Activated CD4-positive, alpha-beta memory T cell treated with anti-CD3 and anti-CD28 coated beads, Interleukin-2, amount 10 ng/mL, durations not matched to agents 7 days and 5 days (primary cell): ENCODE results near the gene LYZ. TPM values are rescaled to one million over a fixed set of nuclear protein-coding genes. Genes with fewer than 3 reads are reported as not detected.

Source experiments
- CTCF ChIA-PET: fragments of 350-600 bp; sonication (Branson Sonifier 250); formaldehyde crosslinking; loops from one replicate; lab custom pipeline; 2021; ENCODE audit warnings: antibody characterized with exemption, inconsistent platforms; lab: Charles Lee
- POLR2A ChIA-PET: fragments of 350-600 bp; sonication (Branson Sonifier 250); formaldehyde crosslinking; loops from one replicate; lab custom pipeline; 2021; ENCODE audit warnings: antibody characterized with exemption; lab: Charles Lee
- DNase-seq: peaks from one replicate; pipeline ENCODE4 v3.0.0-alpha.2; 2020
- H3K27ac Mint-ChIP-seq: one replicate; pipeline ENCODE4 v1.8.0; 2021; ENCODE audit warnings: mild to moderate bottlenecking, mixed read lengths
- H3K27me3 Mint-ChIP-seq: one replicate; pipeline ENCODE4 v1.8.0; 2021; ENCODE audit warnings: mixed read lengths
- H3K36me3 Mint-ChIP-seq: one replicate; pipeline ENCODE4 v1.8.0; 2021; ENCODE audit warnings: low read depth, mixed read lengths
- H3K4me1 Mint-ChIP-seq: one replicate; pipeline ENCODE4 v1.8.0; 2021; ENCODE audit warnings: mixed read lengths
- H3K4me3 Mint-ChIP-seq: one replicate; pipeline ENCODE4 v1.8.0; 2021; ENCODE audit warnings: mild to moderate bottlenecking, mixed read lengths
- H3K9me3 Mint-ChIP-seq: one replicate; pipeline ENCODE4 v1.8.0; 2021; ENCODE audit warnings: mixed read lengths
- total RNA-seq, 2 experiments: library from RNA; stranded (reverse); gene quantifications; one replicate each; pipeline ENCODE4 v1.2.3, GENCODE V29; 2021

Gene LYZ
- total RNA-seq, 2 experiments from 2014 or later, result 0.48 to 0.50 TPM

GRCh38 chr12:69342421-69342820 is 5.8 kb upstream of the LYZ start:
- H3K27ac Mint-ChIP-seq, result no peak overlapping the region
- peaks cover 11% of the 10 kb centered on the region for H3K27me3 Mint-ChIP-seq
- H3K36me3 Mint-ChIP-seq, result no peaks in the 10 kb centered on the region
- POLR2A ChIA-PET, result interaction anchor here (0.6 to 2.0 kb wide), 3 partner anchors 8 to 398 kb away, joined by 3 to 13 read pairs (median 4); no protein-coding TSS in a partner anchor
- no peak overlapping the region for H3K4me3 Mint-ChIP-seq
- H3K4me1 Mint-ChIP-seq, result peaks cover 2% of the 10 kb centered on the region
- no peak for DNase-seq
- CTCF ChIA-PET, result interaction anchor here (0.8 to 1.2 kb wide), 4 partner anchors 8 to 50 kb away, joined by 3 to 4 read pairs (median 4); no protein-coding TSS in a partner anchor
- no peaks in the 10 kb centered on the region for H3K9me3 Mint-ChIP-seq

- Mint-ChIP-seq H3K9me3 (no peaks in the 10 kb centered on the region), H3K36me3 (no peaks in the 10 kb centered on the region), H3K27me3 (peaks cover 11% of the 10 kb centered on the region), H3K4me1 (peaks cover 7% of the 10 kb centered on the region), H3K4me3 (no peak overlapping the region), H3K27ac (no peak overlapping the region)
- CTCF ChIA-PET, result interaction anchor here (1.1 kb wide), 1 partner anchor 53 kb away, joined by 3 read pairs; no protein-coding TSS in a partner anchor
- POLR2A ChIA-PET, result interaction anchor here (2.0 kb wide), 1 partner anchor 13 kb away, joined by 13 read pairs; no protein-coding TSS in a partner anchor
- no peak for DNase-seq
Observed at GRCh38 chr12:69343357-69343756, 4.8 kb upstream of the LYZ start.

DNA sequence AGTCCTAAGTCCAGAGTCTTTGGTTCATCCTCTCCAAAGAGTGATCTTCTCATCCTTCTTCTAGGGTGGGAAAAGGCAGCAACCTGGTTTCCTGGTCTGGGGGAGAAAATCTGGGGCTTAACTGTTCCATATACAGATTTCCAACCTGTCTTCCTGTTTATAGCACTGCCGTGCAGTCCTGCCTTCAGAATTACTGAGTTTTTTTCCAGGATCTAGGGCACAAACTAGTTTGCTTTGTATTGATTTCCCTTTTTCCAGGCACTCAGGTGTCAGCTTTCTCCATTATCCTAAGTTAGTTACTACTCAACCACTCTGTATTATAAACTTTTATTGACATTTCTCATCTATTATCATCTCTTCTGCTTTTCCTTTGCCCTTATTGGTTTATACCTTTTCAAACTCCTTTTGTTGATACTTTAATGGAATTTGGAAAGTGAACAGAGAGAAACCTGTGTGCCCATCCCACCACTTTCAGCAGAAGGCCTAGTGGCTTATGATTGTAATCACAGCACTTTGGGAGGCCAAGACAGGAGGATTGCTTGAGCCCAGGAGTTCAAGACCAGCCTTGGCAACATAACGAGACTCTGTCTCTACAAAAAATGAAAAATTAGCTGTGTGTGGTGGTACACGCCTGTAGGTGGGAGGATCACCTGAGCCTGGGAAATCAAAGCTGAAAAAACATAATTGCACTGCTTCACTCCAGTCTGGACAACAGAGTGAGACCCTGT is 4.1 kb upstream of the LYZ start:
- DNase-seq, result no peak
- Mint-ChIP-seq H3K36me3 (no peaks in the 10 kb centered on the region), H3K27me3 (peaks cover 11% of the 10 kb centered on the region), H3K27ac (no peak overlapping the region), H3K4me3 (no peak overlapping the region), H3K9me3 (no peaks in the 10 kb centered on the region), H3K4me1 (peaks cover 7% of the 10 kb centered on the region)
- ChIA-PET CTCF (interaction anchor here (0.8 to 1.2 kb wide), 4 partner anchors 11 to 53 kb away, joined by 3 to 5 read pairs (median 4); no protein-coding TSS in a partner anchor), POLR2A (no interaction called here)

DNA sequence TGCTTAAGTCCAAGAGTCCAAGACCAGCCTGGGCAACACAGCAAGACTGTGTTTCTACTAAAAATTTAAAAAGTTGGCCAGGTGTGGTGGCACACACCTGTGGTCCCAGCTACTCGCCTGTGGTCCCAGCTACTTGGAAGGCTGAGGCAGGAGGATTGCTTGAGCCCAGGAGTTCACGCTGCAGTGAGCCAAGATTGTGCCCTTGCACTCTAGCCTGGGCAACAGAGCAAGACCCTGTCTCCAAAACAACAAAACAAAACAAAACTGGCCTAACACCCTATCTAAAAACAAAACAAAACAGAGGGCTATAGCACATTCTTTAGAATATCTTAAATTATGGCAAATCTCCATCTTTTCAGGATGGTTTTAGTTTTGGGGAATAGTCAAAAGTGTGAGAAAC is 3.1 kb upstream of the LYZ start:
- Mint-ChIP-seq H3K27me3 (peaks cover 10% of the 10 kb centered on the region), H3K27ac (no peak overlapping the region), H3K4me3 (no peak overlapping the region), H3K9me3 (no peaks in the 10 kb centered on the region), H3K4me1 (peaks cover 7% of the 10 kb centered on the region), H3K36me3 (no peaks in the 10 kb centered on the region)
- ChIA-PET CTCF (interaction anchor here (0.8 to 1.2 kb wide), 3 partner anchors 12 to 53 kb away, joined by 3 to 5 read pairs (median 4); no protein-coding TSS in a partner anchor), POLR2A (no interaction called here)
- no peak for DNase-seq

DNA sequence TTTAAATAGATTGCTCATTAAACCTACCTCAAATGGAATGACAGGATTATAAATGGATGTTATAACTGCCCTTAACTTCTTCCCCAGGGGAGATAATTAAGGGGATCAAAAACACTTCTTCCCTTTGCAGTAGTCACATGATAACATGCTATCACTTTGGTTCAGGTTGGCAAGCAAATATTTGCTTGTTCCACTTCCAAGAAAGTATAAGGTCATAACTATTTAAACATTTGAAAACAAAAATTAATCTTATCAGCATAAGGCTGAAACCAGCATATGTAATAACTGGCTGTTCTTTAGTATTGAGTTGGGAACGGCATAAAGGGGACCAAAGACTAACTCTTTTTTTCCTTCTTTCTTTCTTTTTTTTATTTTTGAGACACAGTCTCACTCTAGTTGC is 2.4 kb upstream of the LYZ start:
- peaks cover 10% of the 10 kb centered on the region for H3K27me3 Mint-ChIP-seq
- CTCF ChIA-PET, result no interaction called here
- POLR2A ChIA-PET, result no interaction called here

GRCh38 chr12:69350002-69350626 is 1.9 kb downstream of the LYZ start:
- Mint-ChIP-seq H3K4me1 (peaks cover 5% of the 10 kb centered on the region), H3K27ac (no peak overlapping the region), H3K27me3 (peaks cover 11% of the 10 kb centered on the region), H3K9me3 (no peaks in the 10 kb centered on the region), H3K36me3 (no peaks in the 10 kb centered on the region), H3K4me3 (no peak overlapping the region)
- no peak for DNase-seq
- ChIA-PET CTCF (interaction anchor here (1.5 to 2.1 kb wide), 2 partner anchors 59 to 193 kb away, joined by 4 to 5 read pairs; no protein-coding TSS in a partner anchor), POLR2A (interaction anchor here (0.9 to 2.7 kb wide), 4 partner anchors 8 to 199 kb away, joined by 3 to 9 read pairs (median 4); no protein-coding TSS in a partner anchor)

More for the DNA sequence above, 2.4 kb upstream of the LYZ start:
- Mint-ChIP-seq H3K9me3 (no peaks in the 10 kb centered on the region), H3K4me1 (peaks cover 7% of the 10 kb centered on the region), H3K4me3 (no peak overlapping the region), H3K36me3 (no peaks in the 10 kb centered on the region), H3K27ac (no peak overlapping the region)
- DNase-seq, result no peak

- no peaks in the 10 kb centered on the region for H3K36me3 Mint-ChIP-seq
- H3K27me3 Mint-ChIP-seq, result peaks cover 11% of the 10 kb centered on the region
- H3K4me1 Mint-ChIP-seq, result peaks cover 5% of the 10 kb centered on the region
- H3K27ac Mint-ChIP-seq, result no peak overlapping the region
- no peak overlapping the region for H3K4me3 Mint-ChIP-seq
- CTCF ChIA-PET, result interaction anchor here (1.1 kb wide), 1 partner anchor 289 kb away, joined by 3 read pairs; no protein-coding TSS in a partner anchor
- POLR2A ChIA-PET, result interaction anchor here (1.1 kb wide), 1 partner anchor 20 kb away, joined by 4 read pairs; no protein-coding TSS in a partner anchor
- DNase-seq, result no peak
- H3K9me3 Mint-ChIP-seq, result no peaks in the 10 kb centered on the region
Observed at GRCh38 chr12:69350777-69351176, 2.6 kb downstream of the LYZ start.

- POLR2A ChIA-PET, result interaction anchor here (1.1 kb wide), 1 partner anchor 21 kb away, joined by 4 read pairs; no protein-coding TSS in a partner anchor
- Mint-ChIP-seq H3K27ac (no peak overlapping the region), H3K9me3 (no peaks in the 10 kb centered on the region), H3K27me3 (peaks cover 11% of the 10 kb centered on the region), H3K4me1 (peaks cover 5% of the 10 kb centered on the region), H3K4me3 (no peak overlapping the region), H3K36me3 (no peaks in the 10 kb centered on the region)
- CTCF ChIA-PET, result interaction anchor here (0.9 to 1.1 kb wide), 2 partner anchors 21 to 288 kb away, joined by 3 read pairs; no protein-coding TSS in a partner anchor
- DNase-seq, result no peak
Observed at GRCh38 chr12:69351462-69352236, 3.5 kb downstream of the LYZ start.

DNA sequence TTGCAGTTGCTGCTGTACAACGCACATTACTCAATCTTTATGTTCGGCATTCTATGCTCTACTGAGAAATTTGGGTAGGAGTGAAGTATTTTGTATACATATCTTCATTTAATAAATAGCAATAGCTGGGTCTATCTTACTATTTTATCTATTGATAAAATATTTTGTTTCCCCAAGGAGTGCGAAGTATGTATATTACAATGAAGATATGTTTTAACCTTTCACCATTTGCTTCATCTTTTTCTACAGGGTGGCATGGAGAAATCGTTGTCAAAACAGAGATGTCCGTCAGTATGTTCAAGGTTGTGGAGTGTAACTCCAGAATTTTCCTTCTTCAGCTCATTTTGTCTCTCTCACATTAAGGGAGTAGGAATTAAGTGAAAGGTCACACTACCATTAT is 4.7 kb downstream of the LYZ start:
- DNase-seq, result no peak
- Mint-ChIP-seq H3K27ac (no peak overlapping the region), H3K4me3 (no peak overlapping the region), H3K27me3 (peaks cover 11% of the 10 kb centered on the region), H3K36me3 (no peaks in the 10 kb centered on the region), H3K9me3 (no peaks in the 10 kb centered on the region), H3K4me1 (peaks cover 10% of the 10 kb centered on the region)
- ChIA-PET CTCF (no interaction called here), POLR2A (no interaction called here)

DNA sequence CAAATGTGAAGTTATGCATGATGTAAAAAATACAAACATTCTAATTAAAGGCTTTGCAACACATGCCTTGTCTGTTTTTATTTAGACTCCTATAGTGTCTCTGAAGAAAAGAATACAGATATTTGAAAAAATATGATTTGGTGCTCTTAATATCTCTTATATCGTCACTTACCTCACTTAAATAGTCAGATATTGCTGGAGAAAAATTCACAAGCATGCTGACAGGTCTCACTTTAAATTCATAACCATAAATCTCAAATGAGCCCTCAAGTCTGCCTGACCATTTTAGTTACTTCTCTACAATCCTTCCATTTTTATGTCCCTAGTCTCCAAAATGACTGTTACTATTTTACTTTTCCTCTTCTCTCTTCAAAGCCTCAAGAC is 6.0 kb downstream of the LYZ start:
- Mint-ChIP-seq H3K4me1 (peaks cover 12% of the 10 kb centered on the region), H3K27me3 (peaks cover 11% of the 10 kb centered on the region), H3K9me3 (no peaks in the 10 kb centered on the region), H3K36me3 (no peaks in the 10 kb centered on the region), H3K27ac (no peak overlapping the region), H3K4me3 (no peak overlapping the region)
- ChIA-PET POLR2A (no interaction called here), CTCF (interaction anchor here (1.2 kb wide), 1 partner anchor 12 kb away, joined by 3 read pairs; no protein-coding TSS in a partner anchor)
- DNase-seq, result no peak

- no peak overlapping the region for H3K27ac Mint-ChIP-seq
- H3K36me3 Mint-ChIP-seq, result no peaks in the 10 kb centered on the region
- POLR2A ChIA-PET, result no interaction called here
- DNase-seq, result no peak
- no peak overlapping the region for H3K4me3 Mint-ChIP-seq
- H3K27me3 Mint-ChIP-seq, result peaks cover 9% of the 10 kb centered on the region
- CTCF ChIA-PET, result interaction anchor here (1.2 kb wide), 1 partner anchor 12 kb away, joined by 3 read pairs; no protein-coding TSS in a partner anchor
- peaks cover 16% of the 10 kb centered on the region for H3K4me1 Mint-ChIP-seq
- H3K9me3 Mint-ChIP-seq, result no peaks in the 10 kb centered on the region
Observed at GRCh38 chr12:69354556-69355187, 6.5 kb downstream of the LYZ start.
